ENCODE results near the gene TAS2R5. TPM values are rescaled to one million over a fixed set of nuclear protein-coding genes. Genes with fewer than 3 reads are reported as not detected.

The TAS2R5 gene
- total RNA-seq, 1 experiment from 2014 or later, result 0.92 TPM

- Histone ChIP-seq H2BK5ac (ENCODE audit: insufficient read length, low read length) (no peak overlapping the region), H4K8ac (replicated peaks; ENCODE audit: insufficient read length, low read depth, low read length) (no peak overlapping the region), H4K20me1 (ENCODE audit: control insufficient read depth, insufficient read depth, insufficient read length) (no peaks in the 10 kb centered on the region), H2AK5ac (ENCODE audit: insufficient read length, low read length) (no peak overlapping the region), H3K14ac (ENCODE audit: insufficient read depth, low read length) (no peak overlapping the region), H3K27ac (ENCODE audit: insufficient read length, low read depth, low read length) (no peak overlapping the region), H3K9me3 (ENCODE audit: control insufficient read depth, low read depth, low read length) (peaks cover 22% of the 10 kb centered on the region), H3K27me3 (ENCODE audit: insufficient read depth, low read length) (no peaks in the 10 kb centered on the region), H3K9ac (ENCODE audit: extremely low read depth, insufficient read length, low read length) (no peak overlapping the region), H3K4ac (ENCODE audit: low read depth, low read length) (no peak overlapping the region), H3K23ac (ENCODE audit: insufficient read length, low read depth, low read length) (no peak overlapping the region), H4K5ac (ENCODE audit: insufficient read length, low read depth, low read length) (no peak overlapping the region), H2AFZ (ENCODE audit: low read length) (no peak overlapping the region), H3K79me1 (ENCODE audit: insufficient read depth, low read depth, low read length, poor library complexity, severe bottlenecking) (no peaks in the 10 kb centered on the region), H4K91ac (ENCODE audit: insufficient read length, low read depth, low read length) (no peak overlapping the region), H3K79me2 (ENCODE audit: insufficient read depth, low read length) (no peaks in the 10 kb centered on the region), H2BK12ac (ENCODE audit: insufficient read length, low read depth, low read length) (no peak overlapping the region), H2BK15ac (ENCODE audit: low read depth, low read length) (no peak overlapping the region), H3K23me2 (ENCODE audit: insufficient read length, low read depth, low read length, poor library complexity, severe bottlenecking) (no peaks in the 10 kb centered on the region), H2BK120ac (ENCODE audit: low read depth, low read length, poor library complexity, severe bottlenecking) (no peak overlapping the region), H2BK20ac (ENCODE audit: low read depth, low read length, poor library complexity, severe bottlenecking) (no peak overlapping the region), H3K56ac (ENCODE audit: insufficient read length, low read depth, low read length) (no peak overlapping the region), H3K18ac (ENCODE audit: insufficient read length, low read depth, low read length) (no peak overlapping the region), H3K4me2 (ENCODE audit: insufficient read depth, insufficient read length, low read length) (no peak overlapping the region), H3K4me1 (ENCODE audit: insufficient read depth, low read length) (no peaks in the 10 kb centered on the region), H3T11ph (ENCODE audit: low read length) (no peak overlapping the region)
- DNase-seq, result no peak
- TF ChIP-seq CTCF (conservative IDR thresholded peaks at IDR 0.05), result peak; percentile 69
- peaks cover 29 to 31% of the 10 kb centered on the region in 2 experiments for H3K9me3 Mint-ChIP-seq
- H3K27me3 Mint-ChIP-seq (ENCODE audit: low read depth), result no peaks in the 10 kb centered on the region
- H3K36me3 Mint-ChIP-seq (ENCODE audit: insufficient read depth in 1 of 3, low read depth in 3 of 3), result peaks cover 84 to 96% (median 91%) of the 10 kb centered on the region in 3 experiments
- H3K27ac Mint-ChIP-seq, result no peak overlapping the region
- H3K4me1 Mint-ChIP-seq, result no peaks in the 10 kb centered on the region
- no peak overlapping the region for H3K4me3 Mint-ChIP-seq
- WGBS (ENCODE audit: extremely low coverage, insufficient read length, low lambda C conversion rate), result no CpG with 5 or more reads among the region's 13 CpGs
Observed at GRCh38 chr7:141752634-141753033, 37.4 kb upstream of the TAS2R5 start.

Measured in H9 (cell line).